Body of pancreas (tissue), 4 donors: ENCODE measurements around the gene SEC62. TPM values are rescaled to one million over a fixed set of nuclear protein-coding genes. Genes with fewer than 3 reads are reported as not detected.

Source experiments
- ATAC-seq: fragments of 150-250 bp; one replicate; pipeline ENCODE4 v1.9.1; 2016
- DNase-seq, 4 donors: peaks; one replicate each; pipeline ENCODE4 v3.0.0-alpha.2; 2019
- H3K27ac ChIP-seq, 4 donors: fragments of 200-600 bp; sonication (generic); 1 replicate in 3 of 4; 2 replicates in 1 of 4; pipeline versions ENCODE4 v1.5.1 to v1.6.1; 2016 to 2019; ENCODE audit warnings: mild to moderate bottlenecking in 1 of 4, mixed read lengths in 1 of 4, moderate library complexity in 1 of 4
- H3K27me3 ChIP-seq, 2 donors: fragments of 200-600 bp; sonication (generic); one replicate each; pipeline ENCODE4 v1.6.0; 2016; ENCODE audit warnings: mild to moderate bottlenecking in 1 of 2
- H3K36me3 ChIP-seq, 2 donors: fragments of 200-600 bp; sonication (generic); replicated peaks in 1 of 2; 2 replicates each; pipeline ENCODE4 v1.5.1; 2016; ENCODE audit warnings: low read depth in 2 of 2; ENCODE audit not compliant: insufficient read depth in 1 of 2
- H3K4me1 ChIP-seq: fragments of 200-600 bp; sonication (generic); one replicate; pipeline ENCODE4 v1.6.0; 2016
- H3K4me3 ChIP-seq, 2 donors: fragments of 200-600 bp; sonication (generic); 1 replicate in 1 of 2; 2 replicates in 1 of 2; pipeline ENCODE4 v1.5.1; 2016 to 2019
- H3K9me3 ChIP-seq, 3 donors: fragments of 200-600 bp; sonication (generic); 1 replicate in 2 of 3; 2 replicates in 1 of 3; pipeline ENCODE4 v1.5.1; 2016
- POLR2A ChIP-seq, 3 donors: fragments of 450-650 bp; IDR thresholded peaks; one replicate each; pipeline ENCODE4 v1.6.1; 2016; ENCODE audit warnings: antibody characterized with exemption in 3 of 3, mild to moderate bottlenecking in 2 of 3
- WGBS, 2 donors: methylation state at CpG; one replicate each; pipeline ENCODE4 v1.1.5; 2017; 5-methylcytosine and 5-hydroxymethylcytosine counted together
- intact Hi-C: fragments of 100-400 bp; cut with DNase I; formaldehyde crosslinking; loops from one replicate; pipeline ENCODE4 v1.15.1; 2023
- total RNA-seq, 2 donors: library from RNA; depleted of rRNA; stranded (reverse); fragments of >200 nt; gene quantifications; one replicate each; pipeline ENCODE4 v1.1.0, GENCODE V29; 2016
- TF ChIP-seq, protein P1 (sequence below), 7 experiments: fragments of 450-650 bp in 4 of 7; fragments of 200-600 bp in 3 of 7; sonication (generic) in 3 of 7; IDR thresholded peaks; one replicate each; pipeline ENCODE4 v1.5.1; 2016 to 2019; ENCODE audit warnings: antibody characterized with exemption in 7 of 7

Gene SEC62
- total RNA-seq, 2 donors from 2014 or later: 30.9 to 31.0 TPM

DNA sequence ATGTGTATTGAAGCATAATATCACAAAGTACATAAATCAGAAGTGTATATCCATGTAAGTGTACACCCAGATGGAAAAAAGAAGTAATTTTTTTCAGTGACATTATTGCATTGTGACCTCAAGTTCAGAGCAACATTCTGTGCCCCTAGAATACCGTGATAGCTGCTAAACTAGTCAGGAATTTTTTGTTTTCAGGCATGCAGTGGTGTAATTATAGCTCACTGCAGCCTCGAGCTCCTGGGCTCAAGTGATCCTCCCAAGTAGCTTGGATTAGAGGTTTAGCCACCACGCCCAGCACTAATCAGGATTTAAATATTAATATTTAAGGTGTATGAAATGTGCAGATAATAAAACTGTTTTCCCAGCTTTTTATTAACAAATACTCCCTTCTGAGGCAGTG, 25.5 kb downstream of the SEC62 start:
- peaks cover 0 to 24% of the 10 kb centered on the region in 2 donors for H3K36me3 ChIP-seq
- no peaks in the 10 kb centered on the region for H3K4me1 ChIP-seq
- no peak overlapping the region for H3K4me3 ChIP-seq
- TF ChIP-seq, protein P1, sequence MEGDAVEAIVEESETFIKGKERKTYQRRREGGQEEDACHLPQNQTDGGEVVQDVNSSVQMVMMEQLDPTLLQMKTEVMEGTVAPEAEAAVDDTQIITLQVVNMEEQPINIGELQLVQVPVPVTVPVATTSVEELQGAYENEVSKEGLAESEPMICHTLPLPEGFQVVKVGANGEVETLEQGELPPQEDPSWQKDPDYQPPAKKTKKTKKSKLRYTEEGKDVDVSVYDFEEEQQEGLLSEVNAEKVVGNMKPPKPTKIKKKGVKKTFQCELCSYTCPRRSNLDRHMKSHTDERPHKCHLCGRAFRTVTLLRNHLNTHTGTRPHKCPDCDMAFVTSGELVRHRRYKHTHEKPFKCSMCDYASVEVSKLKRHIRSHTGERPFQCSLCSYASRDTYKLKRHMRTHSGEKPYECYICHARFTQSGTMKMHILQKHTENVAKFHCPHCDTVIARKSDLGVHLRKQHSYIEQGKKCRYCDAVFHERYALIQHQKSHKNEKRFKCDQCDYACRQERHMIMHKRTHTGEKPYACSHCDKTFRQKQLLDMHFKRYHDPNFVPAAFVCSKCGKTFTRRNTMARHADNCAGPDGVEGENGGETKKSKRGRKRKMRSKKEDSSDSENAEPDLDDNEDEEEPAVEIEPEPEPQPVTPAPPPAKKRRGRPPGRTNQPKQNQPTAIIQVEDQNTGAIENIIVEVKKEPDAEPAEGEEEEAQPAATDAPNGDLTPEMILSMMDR (IDR thresholded peaks at IDR 0.05): no peak
- TF ChIP-seq POLR2A (IDR thresholded peaks at IDR 0.05): no peak
- WGBS, 2 donors: 71 to 84% methylated on average over 3 of the region's 3 CpGs
- DNase-seq (no peak), ATAC-seq (no peak)
- H3K27ac ChIP-seq: no peak overlapping the region
- H3K9me3 ChIP-seq: no peaks in the 10 kb centered on the region
- no peaks in the 10 kb centered on the region for H3K27me3 ChIP-seq
- intact Hi-C loops: no loop called here

DNA sequence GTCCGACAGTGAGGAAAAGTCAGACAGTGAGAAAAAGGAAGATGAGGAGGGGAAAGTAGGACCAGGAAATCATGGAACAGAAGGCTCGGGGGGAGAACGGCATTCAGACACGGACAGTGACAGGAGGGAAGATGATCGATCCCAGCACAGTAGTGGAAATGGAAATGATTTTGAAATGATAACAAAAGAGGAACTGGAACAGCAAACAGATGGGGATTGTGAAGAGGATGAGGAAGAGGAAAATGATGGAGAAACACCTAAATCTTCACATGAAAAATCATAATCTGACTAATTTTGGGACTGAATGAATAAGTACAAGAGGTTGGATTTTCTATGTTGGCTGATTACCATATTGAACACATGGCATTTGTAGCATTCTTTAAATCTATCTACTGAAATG, 26.2 kb downstream of the SEC62 start:
- Histone ChIP-seq H3K9me3 (no peaks in the 10 kb centered on the region), H3K4me1 (no peaks in the 10 kb centered on the region), H3K36me3 (peaks cover 0 to 22% of the 10 kb centered on the region in 2 donors), H3K27ac (no peak overlapping the region), H3K27me3 (no peaks in the 10 kb centered on the region), H3K4me3 (no peak overlapping the region)
- no peak for ATAC-seq
- TF ChIP-seq, protein P1 (IDR thresholded peaks at IDR 0.05): no peak
- TF ChIP-seq POLR2A (IDR thresholded peaks at IDR 0.05): no peak
- intact Hi-C loops: no loop called here
- DNase-seq: no peak
- WGBS, 2 donors: 76 to 86% methylated on average over 5 of the region's 5 CpGs

DNA sequence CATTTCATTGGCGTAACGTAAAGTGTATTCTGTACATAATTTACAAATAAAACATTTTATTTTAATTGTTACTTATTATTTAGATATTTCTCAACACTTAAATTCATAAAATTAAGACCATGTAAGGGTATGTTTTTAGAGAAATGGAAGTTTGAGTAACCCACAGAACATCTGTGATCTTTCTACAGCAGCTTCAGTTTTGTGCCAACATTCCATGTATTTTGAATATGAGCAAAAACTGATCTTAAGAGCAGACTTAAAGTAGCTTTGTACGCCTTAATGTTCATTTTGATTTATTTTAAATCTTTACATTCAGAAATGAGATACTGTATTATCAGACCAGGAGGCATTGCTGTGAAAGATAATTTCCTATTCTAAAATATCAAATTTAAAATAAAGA, 27.2 kb downstream of the SEC62 start:
- Histone ChIP-seq H3K4me3 (no peak overlapping the region), H3K27me3 (no peaks in the 10 kb centered on the region), H3K36me3 (peaks cover 0 to 18% of the 10 kb centered on the region in 2 donors), H3K4me1 (no peaks in the 10 kb centered on the region), H3K9me3 (no peaks in the 10 kb centered on the region), H3K27ac (no peak overlapping the region)
- DNase-seq (no peak), ATAC-seq (no peak)
- WGBS, 2 donors: 89 to 92% methylated on average over 3 of the region's 3 CpGs
- intact Hi-C loops: no loop called here
- no peak for TF ChIP-seq POLR2A (IDR thresholded peaks at IDR 0.05)
- TF ChIP-seq, protein P1 (IDR thresholded peaks at IDR 0.05): no peak

DNA sequence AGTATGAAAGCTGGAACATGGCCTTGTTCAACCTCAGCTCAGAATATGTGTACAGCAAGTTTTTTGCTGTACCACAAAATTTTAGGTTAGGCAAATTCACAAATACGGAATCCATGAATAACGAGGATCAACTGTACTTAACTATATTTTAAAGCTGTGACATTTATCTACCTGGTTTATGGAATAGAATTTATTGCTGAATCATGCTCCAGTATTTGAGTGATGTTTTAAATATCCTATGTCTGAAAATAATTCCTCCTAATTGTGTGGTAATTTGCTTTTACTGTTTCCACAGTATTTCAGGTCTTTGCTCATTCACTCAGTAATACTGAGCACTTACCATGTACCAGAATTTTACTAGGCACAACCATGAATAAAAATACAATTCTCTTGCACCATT, 29.5 kb downstream of the SEC62 start:
- no peak for DNase-seq
- no peak for ATAC-seq
- TF ChIP-seq, protein P1 (IDR thresholded peaks at IDR 0.05): no peak
- TF ChIP-seq POLR2A (IDR thresholded peaks at IDR 0.05): no peak
- Histone ChIP-seq H3K9me3 (no peaks in the 10 kb centered on the region), H3K27me3 (no peaks in the 10 kb centered on the region), H3K27ac (no peak overlapping the region), H3K4me3 (no peak overlapping the region), H3K36me3 (peaks cover 0 to 15% of the 10 kb centered on the region in 2 donors), H3K4me1 (no peaks in the 10 kb centered on the region)
- WGBS, 2 donors: 94 to 100% methylated on average over 2 of the region's 2 CpGs
- intact Hi-C loops: no loop called here

DNA sequence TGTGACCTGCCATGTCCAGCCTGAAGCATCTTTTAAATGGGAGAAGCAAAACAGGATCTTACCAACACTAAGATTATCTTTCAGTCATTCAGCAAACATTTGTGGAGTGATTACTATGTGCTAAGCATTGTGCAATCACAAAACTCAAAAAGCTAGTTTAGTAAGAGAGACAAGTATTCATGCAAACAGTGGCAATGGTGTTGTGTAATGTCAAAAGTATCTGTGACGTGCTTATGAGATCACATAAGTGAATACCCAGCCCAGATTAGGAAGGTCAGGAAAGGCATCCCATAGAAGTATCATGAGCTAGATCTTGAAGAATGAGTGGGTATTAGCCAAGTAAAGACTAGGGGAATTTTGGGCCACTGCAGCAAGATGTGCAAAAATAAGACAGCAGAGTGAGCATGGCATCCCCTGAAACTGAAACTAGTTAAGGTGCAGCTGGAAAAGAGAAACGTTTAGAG, 32.1 kb downstream of the SEC62 start:
- WGBS, 2 donors: 51 to 54% methylated on average over 2 of the region's 2 CpGs
- intact Hi-C loops: no loop called here
- H3K4me3 ChIP-seq: no peak overlapping the region
- no peak overlapping the region for H3K27ac ChIP-seq
- no peaks in the 10 kb centered on the region for H3K4me1 ChIP-seq
- ATAC-seq (no peak), DNase-seq (no peak)
- TF ChIP-seq, protein P1 (IDR thresholded peaks at IDR 0.05): no peak
- TF ChIP-seq POLR2A (IDR thresholded peaks at IDR 0.05): no peak
- no peaks in the 10 kb centered on the region for H3K27me3 ChIP-seq
- H3K9me3 ChIP-seq: no peaks in the 10 kb centered on the region
- H3K36me3 ChIP-seq: peaks cover 0 to 2% of the 10 kb centered on the region in 2 donors
